Embryonic facial prominence (tissue), 1 donor: ENCODE results near the gene KLHL40.
"Not testable (repeated sequence)": the region's sequence is repeated elsewhere in the genome, so short reads cannot be mapped to it uniquely, and the experiment has no call there.

Experiments
- DNase-seq: peaks from one replicate; pipeline ENCODE4 v3.0.0-alpha.2; 2016; ENCODE audit errors: extremely low spot score

Gene KLHL40

GRCh38 chr3:42720126-42720525 is 34.8 kb downstream of the KLHL40 start:
- DNase-seq: no peak

GRCh38 chr3:42721690-42722089 is 36.4 kb downstream of the KLHL40 start:
- DNase-seq: no peak

GRCh38 chr3:42722442-42722841 is 37.1 kb downstream of the KLHL40 start:
- not testable (repeated sequence) for DNase-seq

GRCh38 chr3:42723219-42723618 is 37.9 kb downstream of the KLHL40 start:
- DNase-seq: no peak

- DNase-seq: no peak
Observed at GRCh38 chr3:42725454-42725853, 40.1 kb downstream of the KLHL40 start.

- no peak for DNase-seq
Observed at GRCh38 chr3:42728056-42728455, 42.7 kb downstream of the KLHL40 start.

- DNase-seq: no peak
Observed at GRCh38 chr3:42728668-42729364, 43.5 kb downstream of the KLHL40 start.

- DNase-seq: no peak
Observed at GRCh38 chr3:42729404-42730145, 44.2 kb downstream of the KLHL40 start.

- no peak for DNase-seq
Observed at GRCh38 chr3:42730294-42730693, 45.0 kb downstream of the KLHL40 start.

- DNase-seq: no peak
Observed at GRCh38 chr3:42730706-42731420, 45.5 kb downstream of the KLHL40 start.

GRCh38 chr3:42731476-42732195 is 46.3 kb downstream of the KLHL40 start:
- no peak for DNase-seq

GRCh38 chr3:42732196-42732828 is 47.0 kb downstream of the KLHL40 start:
- DNase-seq: no peak

- DNase-seq: no peak
Observed at GRCh38 chr3:42732829-42733459, 47.6 kb downstream of the KLHL40 start.

- no peak for DNase-seq
Observed at GRCh38 chr3:42733501-42734262, 48.3 kb downstream of the KLHL40 start.

GRCh38 chr3:42734263-42734860 is 49.0 kb downstream of the KLHL40 start:
- DNase-seq: no peak

GRCh38 chr3:42735019-42735418 is 49.7 kb downstream of the KLHL40 start:
- no peak for DNase-seq

GRCh38 chr3:42735615-42736014 is 50.3 kb downstream of the KLHL40 start:
- DNase-seq: no peak

- DNase-seq: no peak
Observed at GRCh38 chr3:42736081-42736480, 50.7 kb downstream of the KLHL40 start.

- no peak for DNase-seq
Observed at GRCh38 chr3:42736531-42736930, 51.2 kb downstream of the KLHL40 start.
